Frontal cortex (tissue), 4 donors: ENCODE measurements around the gene SCLY. TPM values are rescaled to one million over a fixed set of nuclear protein-coding genes. Genes with fewer than 3 reads are reported as not detected.
"Not testable (repeated sequence)": the region's sequence is repeated elsewhere in the genome, so short reads cannot be mapped to it uniquely, and the experiment has no call there.

ENCODE experiments used
- DNase-seq, 2 donors: peaks; one replicate each; pipeline ENCODE4 v3.0.0; 2012; ENCODE audit warnings: low spot score in 2 of 2
- FAIRE-seq: peaks from 2 replicates; lab custom pipeline; 2012; peaks lifted over from hg19 to GRCh38; lab: Jason Lieb, UNC
- total RNA-seq: library from RNA; depleted of rRNA; stranded (reverse); fragments of >200 nt; gene quantifications from one replicate; pipeline ENCODE4 v1.2.3, GENCODE V29; 2014
- donor health status: control.
- donor health status: control.
- donor health status: control.

Gene SCLY
- total RNA-seq, 1 donor from 2014 or later: 11.8 TPM

GRCh38 chr2:238104691-238105371 is 44.0 kb downstream of the SCLY start:
- no peak for FAIRE-seq
- no peak for DNase-seq

- no peak for DNase-seq
- no peak for FAIRE-seq
Measured at GRCh38 chr2:238105506-238106338, 44.9 kb downstream of the SCLY start.

GRCh38 chr2:238106339-238106697 is 45.5 kb downstream of the SCLY start:
- FAIRE-seq: no peak
- no peak for DNase-seq

- DNase-seq: no peak
Measured at GRCh38 chr2:238106698-238107524, 46.1 kb downstream of the SCLY start.

GRCh38 chr2:238107525-238108422 is 47.0 kb downstream of the SCLY start:
- DNase-seq (no peak), FAIRE-seq (no peak)

More at GRCh38 chr2:238106698-238107524, 46.1 kb downstream of the SCLY start:
- FAIRE-seq: no peak

- no peak for FAIRE-seq
- DNase-seq: no peak
Measured at GRCh38 chr2:238108423-238109183, 47.8 kb downstream of the SCLY start.

GRCh38 chr2:238113611-238114010 is 52.8 kb downstream of the SCLY start:
- DNase-seq (no peak), FAIRE-seq (no peak)

GRCh38 chr2:238114331-238114841 is 53.6 kb downstream of the SCLY start:
- FAIRE-seq (no peak), DNase-seq (no peak)

- DNase-seq (no peak), FAIRE-seq (no peak)
Measured at GRCh38 chr2:238114851-238115660, 54.3 kb downstream of the SCLY start.

- not testable (repeated sequence) for DNase-seq, FAIRE-seq
Measured at GRCh38 chr2:238115709-238116108, 54.9 kb downstream of the SCLY start.

- no peak for FAIRE-seq
- DNase-seq: no peak
Measured at GRCh38 chr2:238116298-238117198, 55.7 kb downstream of the SCLY start.

GRCh38 chr2:238117199-238118154 is 56.7 kb downstream of the SCLY start:
- DNase-seq (no peak), FAIRE-seq (no peak)

GRCh38 chr2:238119756-238120462 is 59.1 kb downstream of the SCLY start:
- FAIRE-seq (no peak), DNase-seq (no peak)

- no peak for FAIRE-seq
- no peak for DNase-seq
Measured at GRCh38 chr2:238120463-238121298, 59.9 kb downstream of the SCLY start.
